HepG2 (cell line): ENCODE results near the gene GSK3A. TPM values are rescaled to one million over a fixed set of nuclear protein-coding genes. Genes with fewer than 3 reads are reported as not detected.

Experiments used
- AGO1 ChIP-seq: fragments of 200-400 bp; formaldehyde crosslinking; IDR thresholded peaks from 2 replicates; pipeline ENCODE4 v1.6.1; 2017; ENCODE audit warnings: mild to moderate bottlenecking, low read depth, low read length, moderate library complexity; ENCODE audit not compliant: poor library complexity, severe bottlenecking
- ATF1 ChIP-seq: IDR thresholded peaks from 2 replicates; pipeline ENCODE4 v1.6.1; 2016; ENCODE audit warnings: mild to moderate bottlenecking, control low read depth
- ATF7-NPFF ChIP-seq: sonication (generic); formaldehyde crosslinking; IDR thresholded peaks from 2 replicates; pipeline ENCODE4 v1.8.1; 2023; ENCODE audit warnings: mild to moderate bottlenecking, low read depth, missing genetic modification reagents, moderate library complexity
- CREB1 ChIP-seq, 2 experiments: fragments of 450-650 bp in 1 of 2; IDR thresholded peaks; 2 replicates each; pipeline ENCODE4 v1.6.1; 2016 to 2017; ENCODE audit warnings: control low read depth in 1 of 2, mild to moderate bottlenecking in 1 of 2, missing compliant biosample characterization in 1 of 2, missing genetic modification characterization in 1 of 2
- HCFC1 ChIP-seq: fragments of 150-350 bp; IDR thresholded peaks from 2 replicates; pipeline ENCODE4 v1.6.1; 2014; ENCODE audit warnings: low read depth, low read length
- HOXA3 ChIP-seq: sonication (generic); formaldehyde crosslinking; IDR thresholded peaks from 2 replicates; pipeline ENCODE4 v1.5.0; 2020; ENCODE audit warnings: missing genetic modification reagents
- IKZF1 ChIP-seq: fragments of 450-650 bp; IDR thresholded peaks from 2 replicates; pipeline ENCODE4 v1.7.1; 2016
- IRF1 ChIP-seq: sonication (generic); formaldehyde crosslinking; IDR thresholded peaks from 2 replicates; pipeline ENCODE4 v1.4.0; 2020; ENCODE audit warnings: low read depth, mild to moderate bottlenecking, missing genetic modification reagents
- NCOR1 ChIP-seq: fragments of 200-600 bp; sonication (generic); IDR thresholded peaks from 2 replicates; pipeline ENCODE4 v1.7.0; 2017; ENCODE audit warnings: antibody characterized with exemption, low read length, borderline replicate concordance
- NFATC3 ChIP-seq: sonication (generic); formaldehyde crosslinking; IDR thresholded peaks from 2 replicates; pipeline ENCODE4 v1.5.1; 2020; ENCODE audit warnings: mild to moderate bottlenecking, missing genetic modification reagents
- NFE2L2 ChIP-seq: fragments of 150-350 bp; IDR thresholded peaks from 2 replicates; pipeline ENCODE4 v1.6.1; 2014; ENCODE audit warnings: low read length
- NFYC ChIP-seq: IDR thresholded peaks from 2 replicates; pipeline ENCODE4 v1.6.1; 2016; ENCODE audit warnings: missing genetic modification reagents, missing compliant biosample characterization
- NR2C2 ChIP-seq: sonication (generic); formaldehyde crosslinking; IDR thresholded peaks from 2 replicates; pipeline ENCODE4 v1.4.0; 2020; ENCODE audit warnings: missing genetic modification reagents, mild to moderate bottlenecking, moderate library complexity, borderline replicate concordance
- PCBP1 ChIP-seq: fragments of 200-400 bp; formaldehyde crosslinking; IDR thresholded peaks from 2 replicates; pipeline ENCODE4 v1.6.1; 2017; ENCODE audit warnings: mild to moderate bottlenecking, low read depth, low read length, borderline replicate concordance
- SNAPC2 ChIP-seq: sonication (generic); formaldehyde crosslinking; IDR thresholded peaks from 2 replicates; pipeline ENCODE4 v1.8.1; 2022; ENCODE audit warnings: mild to moderate bottlenecking, missing genetic modification reagents
- SP1 ChIP-seq, 2 experiments: fragments of 450-650 bp in 1 of 2; sonication (generic) in 1 of 2; formaldehyde crosslinking in 1 of 2; IDR thresholded peaks; 2 replicates each; pipeline versions ENCODE4 v1.4.0 to v1.6.1; 2016 to 2020; ENCODE audit warnings: missing genetic modification reagents in 1 of 2
- SP4 ChIP-seq: sonication (generic); formaldehyde crosslinking; IDR thresholded peaks from 2 replicates; pipeline ENCODE4 v1.8.1; 2023; ENCODE audit warnings: mild to moderate bottlenecking, missing genetic modification reagents
- TFAP4 ChIP-seq: sonication (generic); IDR thresholded peaks from 2 replicates; pipeline ENCODE4 v1.6.1; 2016; ENCODE audit warnings: low read depth, borderline replicate concordance
- ZFP36L1 ChIP-seq: sonication (generic); formaldehyde crosslinking; IDR thresholded peaks from 2 replicates; pipeline ENCODE4 v1.8.0; 2022; ENCODE audit warnings: mild to moderate bottlenecking, missing genetic modification reagents, moderate library complexity
- ZFX ChIP-seq: sonication (generic); formaldehyde crosslinking; IDR thresholded peaks from 2 replicates; pipeline ENCODE4 v1.4.0; 2020; ENCODE audit warnings: mild to moderate bottlenecking, low read depth, missing genetic modification reagents, moderate library complexity
- ZNF33B ChIP-seq: sonication (generic); formaldehyde crosslinking; IDR thresholded peaks from 2 replicates; pipeline ENCODE4 v1.5.1; 2020; ENCODE audit warnings: mild to moderate bottlenecking, missing genetic modification reagents
- ZNF367 ChIP-seq: sonication (generic); formaldehyde crosslinking; IDR thresholded peaks from 2 replicates; pipeline ENCODE4 v1.4.0; 2020; ENCODE audit warnings: missing genetic modification reagents, borderline replicate concordance
- ZNF570 ChIP-seq: sonication (generic); formaldehyde crosslinking; IDR thresholded peaks from 2 replicates; pipeline ENCODE4 v1.4.0; 2020; ENCODE audit warnings: mild to moderate bottlenecking, missing genetic modification reagents, borderline replicate concordance
- ZSCAN31 ChIP-seq: sonication (generic); formaldehyde crosslinking; IDR thresholded peaks from 2 replicates; pipeline ENCODE4 v1.5.0; 2020; ENCODE audit warnings: low read depth, mild to moderate bottlenecking, missing genetic modification reagents
- polyA plus RNA-seq, 8 experiments: library from polyadenylated mRNA; depleted of rRNA in 3 of 8; stranded (reverse) in 7 of 8; unstranded in 1 of 8; fragments of >200 nt; fragmentation: Illumina TruSeq in 4 of 8; extraction: Trizol in 4 of 8; gene quantifications; 2 replicates each; pipeline versions ENCODE4 v1.2.1 to v1.2.3, GENCODE V29; 2011 to 2016; ENCODE audit warnings: low read depth in 4 of 8, missing spikeins in 1 of 8, mixed read lengths in 1 of 8; ENCODE audit not compliant: insufficient read depth in 1 of 8
- total RNA-seq, 5 experiments: library from RNA; depleted of rRNA; stranded (reverse); fragments of >200 nt; fragmentation: Illumina TruSeq; extraction: Trizol; gene quantifications; 2 replicates each; pipeline ENCODE4 v1.2.3, GENCODE V29; 2016; ENCODE audit warnings: low read depth in 1 of 5
- TF ChIP-seq, protein P1 (sequence below): sonication (generic); formaldehyde crosslinking; IDR thresholded peaks from 2 replicates; pipeline ENCODE4 v1.4.0; 2020; ENCODE audit warnings: missing genetic modification reagents, borderline replicate concordance
- TF ChIP-seq, protein P2 (sequence below): IDR thresholded peaks from 2 replicates; pipeline ENCODE4 v1.6.1; 2016; ENCODE audit warnings: low read depth, control low read depth

The GSK3A gene
- total and polyA plus RNA-seq, 2 of the 13 experiments (the other 11 are each of a cell fraction or from before 2014, with no cell fraction given), result 16.9 to 52.5 TPM

GRCh38 chr19:42268704-42269477 is 26.5 kb upstream of the GSK3A start, which contains the start of gene CIC (continued):
- TF ChIP-seq, protein P1, sequence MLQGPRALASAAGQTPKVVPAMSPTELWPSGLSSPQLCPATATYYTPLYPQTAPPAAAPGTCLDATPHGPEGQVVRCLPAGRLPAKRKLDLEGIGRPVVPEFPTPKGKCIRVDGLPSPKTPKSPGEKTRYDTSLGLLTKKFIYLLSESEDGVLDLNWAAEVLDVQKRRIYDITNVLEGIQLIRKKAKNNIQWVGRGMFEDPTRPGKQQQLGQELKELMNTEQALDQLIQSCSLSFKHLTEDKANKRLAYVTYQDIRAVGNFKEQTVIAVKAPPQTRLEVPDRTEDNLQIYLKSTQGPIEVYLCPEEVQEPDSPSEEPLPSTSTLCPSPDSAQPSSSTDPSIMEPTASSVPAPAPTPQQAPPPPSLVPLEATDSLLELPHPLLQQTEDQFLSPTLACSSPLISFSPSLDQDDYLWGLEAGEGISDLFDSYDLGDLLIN (CRISPR knock-in tag), result peak; percentile 38; the same call in 1 of the 2 replicates
- no peak for TF ChIP-seq ZNF367
- no peak for TF ChIP-seq AGO1
- 0 out of 2 replicates have a peak, but pooled peaks have one; percentile 17 for TF ChIP-seq SNAPC2
- peak; percentile 70; the same call in 1 of the 2 replicates for TF ChIP-seq NR2C2 (CRISPR knock-in tag)
- peak; percentile 86; the same call in 1 of the 2 replicates for TF ChIP-seq PCBP1
- peak; percentile 92 for TF ChIP-seq CREB1 (IDR thresholded peaks at IDR 0.05)
- TF ChIP-seq CREB1 (CRISPR knock-in tag; IDR thresholded peaks at IDR 0.05), result peak; percentile 93
- TF ChIP-seq NFATC3 (CRISPR knock-in tag), result 0 out of 2 replicates have a peak, but pooled peaks have one; percentile 9
- peak; percentile 88 for TF ChIP-seq ATF1 (CRISPR knock-in tag)
- TF ChIP-seq ZNF33B, result no peak
- peak; percentile 95 for TF ChIP-seq HCFC1
- TF ChIP-seq, protein P2, sequence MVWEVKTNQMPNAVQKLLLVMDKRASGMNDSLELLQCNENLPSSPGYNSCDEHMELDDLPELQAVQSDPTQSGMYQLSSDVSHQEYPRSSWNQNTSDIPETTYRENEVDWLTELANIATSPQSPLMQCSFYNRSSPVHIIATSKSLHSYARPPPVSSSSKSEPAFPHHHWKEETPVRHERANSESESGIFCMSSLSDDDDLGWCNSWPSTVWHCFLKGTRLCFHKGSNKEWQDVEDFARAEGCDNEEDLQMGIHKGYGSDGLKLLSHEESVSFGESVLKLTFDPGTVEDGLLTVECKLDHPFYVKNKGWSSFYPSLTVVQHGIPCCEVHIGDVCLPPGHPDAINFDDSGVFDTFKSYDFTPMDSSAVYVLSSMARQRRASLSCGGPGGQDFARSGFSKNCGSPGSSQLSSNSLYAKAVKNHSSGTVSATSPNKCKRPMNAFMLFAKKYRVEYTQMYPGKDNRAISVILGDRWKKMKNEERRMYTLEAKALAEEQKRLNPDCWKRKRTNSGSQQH (CRISPR knock-in tag), result no peak; the same call in 1 of the 2 replicates
- TF ChIP-seq ZSCAN31 (CRISPR knock-in tag), result 0 out of 2 replicates have a peak, but pooled peaks have one; percentile 6
- TF ChIP-seq ZFX (CRISPR knock-in tag), result peak; percentile 33; the same call in 1 of the 2 replicates
- TF ChIP-seq ZFP36L1 (CRISPR knock-in tag), result no peak
- TF ChIP-seq SP4 (CRISPR knock-in tag), result peak; percentile 95
- peak; percentile 69 for TF ChIP-seq HOXA3 (CRISPR knock-in tag)
- no peak for TF ChIP-seq IKZF1
- 0 out of 2 replicates have a peak, but pooled peaks have one; percentile 24 for TF ChIP-seq NCOR1
- no peak for TF ChIP-seq ZNF570 (CRISPR knock-in tag)
- TF ChIP-seq NFE2L2, result 0 out of 2 replicates have a peak, but pooled peaks have one; percentile 6
- TF ChIP-seq IRF1 (CRISPR knock-in tag), result no peak
- peak; percentile 89 for TF ChIP-seq SP1 (IDR thresholded peaks at IDR 0.05)
- peak; percentile 94 for TF ChIP-seq SP1 (CRISPR knock-in tag; IDR thresholded peaks at IDR 0.05)
- TF ChIP-seq NFYC (CRISPR knock-in tag), result peak; percentile 92
- no peak for TF ChIP-seq ATF7-NPFF (CRISPR knock-in tag)
- peak; percentile 99 for TF ChIP-seq TFAP4
